Fibroblast of the conjunctiva (primary cell): ENCODE data around the gene CDCA5.
"Not testable (repeated sequence)": the region's sequence is repeated elsewhere in the genome, so short reads cannot be mapped to it uniquely, and the experiment has no call there.

Experiments used
- DNase-seq: peaks from one replicate; pipeline ENCODE4 v3.0.0-alpha.2; 2010; ENCODE audit warnings: low read depth

The CDCA5 gene

DNA sequence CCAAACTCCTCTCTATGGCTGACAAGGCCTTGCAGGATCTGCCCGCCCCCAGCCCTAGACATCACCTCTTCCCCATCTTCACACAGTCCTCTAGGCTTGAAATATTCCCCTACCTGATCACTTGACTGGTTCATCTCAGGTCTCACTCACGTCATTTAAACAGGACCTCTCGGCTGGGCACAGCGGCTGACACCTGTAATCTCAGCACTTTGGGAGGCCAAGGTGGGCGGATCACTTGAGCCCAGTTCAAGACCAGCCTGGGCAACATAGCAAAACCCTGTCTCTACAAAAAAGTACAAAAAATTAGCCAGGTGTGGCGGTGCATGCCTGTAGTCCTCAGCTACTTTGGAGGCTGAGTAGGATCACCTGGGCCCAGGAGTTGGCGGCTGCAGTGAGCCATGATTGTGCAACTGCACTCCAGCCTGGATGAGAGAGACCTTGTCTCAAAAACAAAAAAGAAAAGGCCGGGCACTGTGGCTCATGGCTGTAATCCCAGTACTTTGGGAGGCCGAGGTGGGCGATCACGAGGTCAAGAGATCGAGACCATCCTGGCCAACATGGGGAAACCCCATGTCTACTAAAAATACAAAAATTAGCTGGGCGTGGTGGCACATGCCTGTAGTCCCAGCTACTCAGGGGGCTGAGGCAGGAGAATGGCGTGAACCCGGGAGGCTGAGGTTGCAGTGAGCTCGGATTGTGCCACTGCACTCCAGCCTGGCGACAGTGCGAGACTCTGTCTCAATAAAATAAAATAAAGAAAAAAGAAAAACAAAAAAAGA is 35.2 kb upstream of the CDCA5 start:
- DNase-seq = not testable (repeated sequence)

DNA sequence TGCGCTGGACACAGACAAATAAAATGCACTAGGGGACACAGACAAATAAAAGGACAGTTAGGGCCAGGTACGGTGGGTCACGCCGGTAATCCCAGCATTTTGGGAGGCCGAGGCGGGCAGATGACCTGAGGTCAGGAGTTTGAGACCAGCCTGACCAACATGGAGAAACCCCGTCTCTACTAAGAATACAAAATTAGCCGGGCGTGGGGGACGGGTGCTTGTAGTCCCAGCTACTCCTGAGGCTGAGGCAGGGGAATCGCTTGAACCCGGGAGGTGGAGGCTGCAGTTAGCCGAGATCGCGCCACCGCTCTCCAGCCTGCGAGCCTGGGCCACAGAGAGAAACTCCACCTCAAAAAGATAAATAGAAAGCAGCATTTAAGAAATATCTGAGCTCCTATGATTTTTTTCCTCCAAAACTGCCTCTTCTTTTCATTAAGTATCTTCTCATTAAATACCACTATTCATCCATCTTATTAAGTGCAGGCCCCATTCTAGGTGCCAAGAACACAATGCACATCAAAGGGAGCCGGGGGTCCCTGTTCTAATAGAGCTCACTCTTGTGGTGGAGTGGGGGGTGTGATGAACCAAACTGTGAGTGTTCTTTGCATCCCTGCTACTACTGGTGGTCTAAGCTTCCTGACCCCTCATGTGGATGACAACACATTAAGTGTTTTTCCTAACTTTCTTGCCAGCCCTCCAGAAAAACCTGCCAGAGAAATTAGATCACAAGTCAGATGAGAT is 34.4 kb upstream of the CDCA5 start:
- DNase-seq = no peak

- DNase-seq = peak; percentile 97
Observed at GRCh38 chr11:65117206-65118096, 33.6 kb upstream of the CDCA5 start, which contains the start of gene ZNHIT2. TSS of gene ZNHIT2 (minus strand) at chr11:65117701. CDS start at chr11:65117653, 48 bp downstream.

DNA sequence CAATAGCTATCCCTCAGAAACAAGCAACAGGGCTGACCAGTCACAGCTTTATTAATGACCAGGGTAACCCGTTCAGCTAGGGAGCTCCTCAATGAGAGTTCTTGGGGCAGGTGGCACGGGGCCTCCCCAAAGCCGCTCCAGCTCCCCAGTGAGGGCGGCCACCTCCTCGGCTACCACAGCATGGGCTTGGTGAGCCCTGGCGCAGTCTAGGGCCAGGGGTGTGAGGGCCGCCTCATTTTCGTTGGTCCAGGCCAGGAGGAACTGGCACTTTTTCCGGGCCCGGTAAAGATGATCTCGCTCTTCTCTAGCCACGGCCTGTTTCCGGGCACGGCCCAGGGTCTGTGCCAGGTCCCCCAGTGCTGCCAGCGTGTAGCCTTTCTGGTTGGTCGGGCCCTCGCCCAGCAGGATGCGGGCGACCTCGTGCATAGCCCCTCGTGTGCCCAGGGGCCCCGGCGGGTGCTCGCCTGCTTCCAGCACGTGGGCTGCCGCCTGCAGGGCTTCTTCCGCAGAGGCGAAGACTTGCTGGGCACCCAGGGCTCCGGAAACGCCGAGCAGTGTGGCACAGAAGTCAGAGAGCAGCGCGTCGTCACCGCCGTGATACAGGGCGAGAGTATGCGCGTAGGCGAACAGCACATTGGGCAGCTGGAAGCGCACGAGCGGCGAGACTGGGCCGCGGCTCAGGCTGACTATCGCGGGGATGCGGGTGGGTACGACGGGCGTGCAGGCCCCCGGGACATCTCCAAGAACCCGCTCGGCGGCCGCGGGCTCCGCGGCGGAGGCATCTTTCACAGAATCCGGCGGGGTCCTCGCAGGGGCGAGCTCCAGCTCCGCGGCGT is 32.7 kb upstream of the CDCA5 start:
- DNase-seq = no peak

DNA sequence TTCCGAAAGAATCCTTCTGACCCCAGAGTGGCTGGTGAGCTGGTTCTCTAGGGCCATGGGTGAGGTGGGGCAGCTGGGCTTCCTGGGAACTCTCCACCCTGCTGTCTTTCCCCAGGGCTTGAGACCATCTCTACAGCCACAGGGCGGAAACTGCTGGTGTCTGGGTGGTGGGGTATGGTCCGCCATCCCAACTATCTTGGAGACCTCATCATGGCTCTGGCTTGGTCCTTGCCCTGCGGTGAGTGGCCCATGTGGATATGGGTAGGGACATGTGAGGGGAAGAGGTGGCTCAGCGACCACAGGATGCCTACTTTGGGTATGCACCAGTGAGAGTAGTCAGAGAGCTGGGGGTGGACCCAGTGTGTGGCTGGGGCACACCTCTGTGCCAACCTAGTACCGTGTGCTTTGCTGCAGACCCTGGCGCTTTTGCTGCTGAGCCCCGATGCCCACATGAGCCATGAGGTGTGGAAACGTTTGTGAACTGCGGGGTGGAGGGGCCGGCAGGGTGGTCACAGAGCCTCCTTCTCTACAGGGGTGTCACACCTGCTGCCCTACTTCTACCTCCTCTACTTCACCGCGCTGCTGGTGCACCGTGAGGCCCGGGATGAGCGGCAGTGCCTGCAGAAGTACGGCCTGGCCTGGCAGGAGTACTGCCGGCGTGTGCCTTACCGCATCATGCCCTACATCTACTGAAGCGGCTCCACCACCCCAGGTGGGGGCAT is 31.7 kb upstream of the CDCA5 start:
- no peak for DNase-seq

DNA sequence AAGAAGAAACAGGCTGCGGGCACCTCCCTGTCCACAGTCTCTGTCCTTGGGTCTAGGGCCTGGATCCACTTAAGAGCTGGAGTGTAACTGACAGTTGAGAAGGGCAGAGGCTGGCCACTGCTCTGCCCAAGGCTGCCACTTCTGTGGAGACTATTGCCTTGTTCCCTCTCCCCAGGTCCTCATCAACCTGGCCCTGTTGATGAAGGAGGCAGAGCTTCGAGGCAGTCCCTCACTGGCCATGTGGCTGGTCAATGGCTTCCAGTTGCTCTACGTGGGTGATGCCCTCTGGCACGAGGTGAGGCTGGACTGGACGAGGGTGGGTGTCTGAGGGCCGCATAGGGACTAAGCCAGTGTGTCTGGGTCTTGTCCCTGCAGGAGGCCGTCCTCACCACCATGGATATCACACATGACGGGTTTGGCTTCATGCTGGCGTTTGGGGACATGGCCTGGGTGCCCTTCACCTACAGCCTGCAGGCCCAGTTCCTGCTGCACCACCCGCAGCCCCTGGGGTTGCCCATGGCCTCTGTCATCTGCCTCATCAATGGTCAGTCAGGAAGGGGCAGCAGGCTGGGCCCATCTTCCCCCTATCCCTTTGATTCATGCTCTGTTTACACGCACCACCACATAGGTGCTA is 30.8 kb upstream of the CDCA5 start:
- DNase-seq = no peak

GRCh38 chr11:65113839-65114238 is 30.0 kb upstream of the CDCA5 start:
- DNase-seq = no peak

DNA sequence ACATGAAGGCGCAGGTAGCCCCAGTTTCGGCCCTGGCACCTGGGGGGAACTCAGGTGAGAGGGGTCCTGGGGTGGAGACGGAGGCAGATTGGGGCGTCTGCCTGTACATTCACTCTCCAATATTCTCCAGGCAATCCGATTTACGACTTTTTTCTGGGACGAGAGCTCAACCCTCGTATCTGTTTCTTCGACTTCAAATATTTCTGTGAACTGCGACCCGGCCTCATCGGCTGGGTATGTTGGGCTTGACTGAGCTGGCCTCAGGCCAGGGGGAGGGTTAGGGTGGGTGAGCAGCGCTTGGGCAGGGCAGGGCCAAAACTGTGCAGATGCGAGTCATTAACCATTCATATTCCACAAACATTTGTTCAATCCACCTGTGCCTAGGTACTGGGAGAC is 29.5 kb upstream of the CDCA5 start:
- DNase-seq = no peak

DNA sequence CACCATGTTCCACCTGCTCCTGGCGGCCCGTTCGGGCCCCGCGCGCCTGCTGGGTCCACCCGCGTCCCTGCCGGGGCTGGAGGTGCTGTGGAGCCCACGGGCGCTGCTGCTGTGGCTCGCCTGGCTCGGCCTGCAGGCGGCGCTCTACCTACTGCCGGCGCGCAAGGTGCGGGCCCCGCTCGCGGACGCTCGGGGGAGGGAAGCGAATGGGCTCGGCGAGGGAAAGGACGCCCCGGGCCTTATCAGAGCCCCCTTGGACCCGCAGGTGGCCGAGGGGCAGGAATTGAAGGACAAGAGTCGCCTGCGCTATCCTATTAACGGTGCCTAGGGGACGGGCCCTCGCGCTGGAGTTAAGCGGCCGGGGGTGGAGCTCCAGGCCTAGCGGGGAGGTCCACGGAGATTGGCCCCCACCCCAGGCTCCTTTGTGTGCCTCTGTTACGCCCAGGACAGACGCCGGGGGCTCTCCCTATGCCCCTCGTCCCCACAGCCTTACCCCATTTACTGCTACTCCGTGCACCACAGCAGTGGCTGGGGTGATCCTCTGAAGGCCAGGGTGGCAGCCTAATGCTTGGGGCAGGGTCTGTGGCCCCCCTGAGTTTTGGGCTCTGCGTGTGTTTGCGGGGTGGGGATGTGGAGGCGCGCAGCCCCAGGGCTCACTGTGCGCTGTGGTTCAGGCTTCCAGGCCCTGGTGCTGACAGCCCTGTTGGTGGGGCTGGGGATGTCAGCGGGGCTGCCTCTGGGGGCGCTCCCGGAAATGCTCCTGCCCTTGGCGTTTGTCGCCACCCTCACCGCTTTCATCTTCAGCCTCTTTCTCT is 28.9 kb upstream of the CDCA5 start:
- no peak for DNase-seq

DNA sequence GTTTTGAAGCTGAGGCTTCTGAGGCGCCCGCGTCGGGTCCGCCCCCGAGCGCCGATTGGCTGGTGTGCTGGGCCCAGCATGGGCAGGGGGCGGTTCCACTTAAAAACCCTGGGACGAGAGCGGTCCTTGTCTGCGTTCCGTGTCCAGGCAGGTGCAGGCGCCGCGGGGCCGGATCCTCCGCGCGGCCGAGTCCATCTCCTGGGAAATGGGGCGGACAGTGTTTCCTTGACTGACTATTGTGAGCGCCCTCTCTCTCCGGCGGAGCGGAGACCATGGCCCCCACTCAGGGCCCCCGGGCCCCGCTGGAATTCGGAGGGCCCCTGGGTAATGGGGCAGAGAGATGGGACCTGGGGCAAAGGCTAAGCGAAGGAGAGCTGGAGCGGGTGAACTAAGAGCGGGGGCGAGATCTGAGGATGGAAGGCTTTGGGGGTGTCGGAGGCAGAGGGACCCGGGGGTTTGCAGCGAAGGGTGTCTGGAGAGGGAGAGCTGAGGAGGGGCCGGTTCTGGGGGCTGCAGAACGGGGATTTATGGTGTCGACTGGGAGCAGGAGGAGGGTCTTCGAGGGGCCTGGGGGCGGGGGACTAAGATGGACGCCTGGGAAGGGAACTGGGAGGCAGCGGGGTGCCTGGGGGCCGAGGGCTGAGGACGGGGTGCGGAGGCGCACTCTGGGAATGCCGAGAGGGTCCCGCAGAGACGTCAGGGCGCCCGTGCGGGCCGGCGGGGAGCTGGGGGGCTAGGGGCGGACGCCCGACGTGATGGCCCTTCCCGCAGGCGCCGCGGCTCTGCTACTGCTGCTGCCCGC is 28.1 kb upstream of the CDCA5 start, which contains the start of gene TM7SF2:
Gene TM7SF2 (plus strand): TSS at position 129 of the 802 bp plus-strand sequence. CDS start 144 bp downstream, at position 273.
- DNase-seq = peak; percentile 83

DNA sequence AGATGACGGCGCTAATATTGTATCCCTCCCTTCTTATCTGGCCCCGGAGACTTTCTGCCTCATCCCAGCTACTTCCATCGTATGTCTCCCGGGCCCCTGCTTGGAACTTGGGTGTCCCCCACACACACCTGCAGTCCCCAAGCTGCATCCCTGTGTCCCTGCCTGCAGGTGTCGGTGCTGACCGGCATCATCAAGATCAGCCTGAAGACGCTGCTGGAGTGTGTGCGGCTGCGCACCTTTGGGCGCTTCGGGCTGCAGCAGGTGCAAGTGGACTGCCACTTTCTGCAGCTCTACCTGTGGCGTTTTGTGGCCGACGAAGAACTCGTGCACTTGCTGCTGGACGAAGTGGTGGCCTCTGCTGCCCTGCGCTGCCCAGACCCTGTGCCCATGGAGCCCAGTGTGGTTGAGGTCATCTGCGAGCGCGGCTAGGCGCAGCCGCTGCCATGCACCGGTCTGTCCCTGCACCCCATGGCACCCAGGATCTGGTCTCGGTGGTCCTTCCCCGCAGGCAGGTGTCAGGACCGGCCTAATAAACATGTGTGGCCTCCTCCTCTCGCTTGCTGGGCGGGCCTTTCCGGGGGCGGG is 27.4 kb upstream of the CDCA5 start:
- no peak for DNase-seq

- peak; percentile 56 for DNase-seq
Observed at GRCh38 chr11:65110354-65110861, 26.6 kb upstream of the CDCA5 start.

GRCh38 chr11:65109231-65110198 is 25.7 kb upstream of the CDCA5 start:
- DNase-seq = no peak

- no peak for DNase-seq
Observed at GRCh38 chr11:65108469-65109123, 24.8 kb upstream of the CDCA5 start.

DNA sequence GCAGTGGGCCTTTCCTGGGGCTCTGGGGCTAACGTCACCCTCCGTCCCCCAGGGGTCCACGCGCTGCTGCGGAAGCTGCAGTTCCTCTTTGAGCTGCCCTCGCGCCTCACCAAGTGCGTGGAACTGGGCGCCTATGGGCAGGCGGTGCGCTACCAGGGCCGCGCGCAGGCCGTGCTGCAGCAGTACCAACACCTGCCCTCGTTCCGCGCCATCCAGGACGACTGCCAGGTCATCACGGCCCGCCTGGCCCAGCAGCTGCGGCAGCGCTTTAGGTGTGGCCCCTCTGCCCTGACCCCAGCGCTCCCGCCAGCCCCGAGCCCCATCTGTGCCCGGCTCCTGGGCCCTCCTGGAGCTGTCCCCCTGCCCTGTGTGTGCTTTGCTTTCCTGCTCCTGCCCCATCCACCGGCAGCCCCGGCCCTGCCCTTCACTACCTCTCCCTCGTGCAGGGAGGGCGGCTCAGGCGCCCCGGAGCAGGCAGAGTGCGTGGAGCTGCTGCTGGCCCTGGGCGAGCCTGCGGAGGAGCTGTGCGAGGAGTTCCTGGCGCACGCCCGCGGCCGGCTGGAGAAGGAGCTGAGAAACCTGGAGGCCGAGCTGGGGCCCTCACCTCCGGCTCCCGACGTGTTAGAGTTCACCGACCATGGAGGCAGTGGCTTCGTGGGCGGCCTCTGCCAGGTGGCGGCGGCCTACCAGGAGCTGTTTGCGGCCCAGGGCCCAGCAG is 24.1 kb upstream of the CDCA5 start:
- no peak for DNase-seq
